ENCODE results near the gene CSNK1G1. TPM values are rescaled to one million over a fixed set of nuclear protein-coding genes. Genes with fewer than 3 reads are reported as not detected.

CSNK1G1 gene
- total RNA-seq, 1 donor from 2014 or later: 12.8 TPM

- peaks cover 35% of the 10 kb centered on the region for H3K4me1 ChIP-seq
- no peak overlapping the region for H3K27ac ChIP-seq
- H3K36me3 ChIP-seq: peaks cover 0 to 9% of the 10 kb centered on the region in 2 donors
- intact Hi-C loops (cut with DNase I): loop anchor here (10.0 kb wide), 1 partner anchor 55 kb away; the partner anchor contains the start of genes CIAO2A and SNX1
- DNase-seq (ENCODE audit: extremely low spot score in 2 of 2): no peak
- no peak overlapping the region for H3K4me3 ChIP-seq
- no peaks in the 10 kb centered on the region for H3K27me3 ChIP-seq
- TF ChIP-seq POLR2AphosphoS5 (IDR thresholded peaks at IDR 0.05; ENCODE audit: insufficient read depth in 1 of 2, low read depth in 1 of 2) (no peak), CTCF (IDR thresholded peaks at IDR 0.05) (no peak), POLR2A (IDR thresholded peaks at IDR 0.05) (no peak)
- no peaks in the 10 kb centered on the region for H3K9me3 ChIP-seq
Observed at GRCh38 chr15:64149893-64150578, 205.9 kb downstream of the CSNK1G1 start.

- Histone ChIP-seq H3K9me3 (no peaks in the 10 kb centered on the region), H3K36me3 (peaks cover 0 to 13% of the 10 kb centered on the region in 2 donors), H3K27ac (no peak overlapping the region), H3K27me3 (no peaks in the 10 kb centered on the region), H3K4me3 (no peak overlapping the region), H3K4me1 (peaks cover 34% of the 10 kb centered on the region)
- TF ChIP-seq POLR2A (IDR thresholded peaks at IDR 0.05) (no peak), POLR2AphosphoS5 (IDR thresholded peaks at IDR 0.05; ENCODE audit: insufficient read depth in 1 of 2, low read depth in 1 of 2) (no peak), CTCF (IDR thresholded peaks at IDR 0.05) (no peak)
- DNase-seq (ENCODE audit: extremely low spot score in 2 of 2): no peak
- intact Hi-C loops (cut with DNase I): no loop called here
Observed at GRCh38 chr15:64149424-64149823, 206.5 kb downstream of the CSNK1G1 start.

- H3K27me3 ChIP-seq: no peaks in the 10 kb centered on the region
- DNase-seq (ENCODE audit: extremely low spot score in 2 of 2): no peak
- intact Hi-C loops (cut with DNase I): no loop called here
- H3K4me1 ChIP-seq: peaks cover 26% of the 10 kb centered on the region
- H3K27ac ChIP-seq: no peak overlapping the region
- no peak for TF ChIP-seq POLR2A (IDR thresholded peaks at IDR 0.05)
- TF ChIP-seq CTCF (IDR thresholded peaks at IDR 0.05): no peak
- TF ChIP-seq POLR2AphosphoS5 (IDR thresholded peaks at IDR 0.05; ENCODE audit: insufficient read depth in 1 of 2, low read depth in 1 of 2): no peak
- H3K9me3 ChIP-seq: no peaks in the 10 kb centered on the region
- no peak overlapping the region for H3K4me3 ChIP-seq
- peaks cover 0 to 16% of the 10 kb centered on the region in 2 donors for H3K36me3 ChIP-seq
Observed at GRCh38 chr15:64148581-64148980, 207.4 kb downstream of the CSNK1G1 start.

DNA sequence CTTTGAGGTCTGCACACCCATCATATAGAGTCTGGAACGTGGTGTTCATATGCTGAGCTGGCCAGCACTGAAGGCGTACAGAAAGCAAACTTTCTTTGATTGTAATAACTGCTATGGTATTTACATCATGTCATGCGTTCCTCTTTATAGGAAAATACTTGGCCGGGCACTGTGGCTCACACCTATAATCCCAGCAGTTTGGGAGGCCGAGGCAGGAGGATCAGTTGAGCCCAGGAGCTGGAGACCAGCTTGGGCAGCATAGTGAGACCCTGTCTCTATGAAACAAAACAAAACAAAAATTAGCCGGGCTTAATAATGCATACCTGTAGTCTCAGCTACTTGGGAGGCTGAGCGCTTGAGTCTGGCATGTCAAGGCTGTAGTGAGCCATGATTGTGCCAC is 207.8 kb downstream of the CSNK1G1 start:
- TF ChIP-seq POLR2AphosphoS5 (IDR thresholded peaks at IDR 0.05; ENCODE audit: insufficient read depth in 1 of 2, low read depth in 1 of 2) (no peak), CTCF (IDR thresholded peaks at IDR 0.05) (no peak), POLR2A (IDR thresholded peaks at IDR 0.05) (no peak)
- intact Hi-C loops (cut with DNase I): no loop called here
- H3K9me3 ChIP-seq: no peaks in the 10 kb centered on the region
- H3K36me3 ChIP-seq: peaks cover 0 to 20% of the 10 kb centered on the region in 2 donors
- peaks cover 22% of the 10 kb centered on the region for H3K4me1 ChIP-seq
- H3K27ac ChIP-seq: no peak overlapping the region
- no peak overlapping the region for H3K4me3 ChIP-seq
- H3K27me3 ChIP-seq: no peaks in the 10 kb centered on the region
- DNase-seq (ENCODE audit: extremely low spot score in 2 of 2): no peak
